B cell (primary cell): ENCODE measurements around the gene UNC13C. TPM values are rescaled to one million over a fixed set of nuclear protein-coding genes. Genes with fewer than 3 reads are reported as not detected.

Source experiments
- ATAC-seq: fragments of 200-7000 bp; cut with Tn5 transposase; one replicate; pipeline ENCODE4 v1.10.0; 2021; ENCODE audit warnings: low read depth, mild to moderate bottlenecking, moderate number of reproducible peaks, moderate library complexity
- CTCF ChIA-PET: fragments of 350-600 bp; sonication (Branson Sonifier 250); formaldehyde crosslinking; loops from one replicate; lab custom pipeline; 2021; ENCODE audit warnings: antibody characterized with exemption, inconsistent platforms; lab: Charles Lee
- POLR2A ChIA-PET: fragments of 350-600 bp; sonication (Branson Sonifier 250); formaldehyde crosslinking; loops from one replicate; lab custom pipeline; 2021; ENCODE audit warnings: antibody characterized with exemption; lab: Charles Lee
- DNase-seq: peaks from one replicate; pipeline ENCODE4 v3.0.0; 2013
- H2AFZ ChIP-seq: 2 replicates; pipeline ENCODE4 v1.6.1; 2012; ENCODE audit warnings: mild to moderate bottlenecking, low read depth, low read length; ENCODE audit not compliant: insufficient read depth, poor library complexity, severe bottlenecking
- H3K27ac ChIP-seq, 2 donors: 1 replicate in 1 of 2; 2 replicates in 1 of 2; pipeline ENCODE4 v1.5.1; 2012 to 2013; ENCODE audit warnings: low read length in 2 of 2, mild to moderate bottlenecking in 2 of 2, moderate library complexity in 1 of 2
- H3K27me3 ChIP-seq, 4 experiments: fragments of 200-600 bp in 1 of 4; sonication (generic) in 1 of 4; replicated peaks in 1 of 4; 1 replicate in 2 of 4; 2 replicates in 2 of 4; pipeline versions ENCODE4 v1.6.1 to v1.7.0; 2013 to 2016; ENCODE audit warnings: low read length in 3 of 4, mild to moderate bottlenecking in 2 of 4, mixed read lengths in 1 of 4, moderate library complexity in 1 of 4; ENCODE audit not compliant: insufficient read depth in 4 of 4, control insufficient read depth in 3 of 4; ENCODE audit errors: control extremely low read depth in 1 of 4
- H3K36me3 ChIP-seq, 2 experiments: replicated peaks in 1 of 2; 1 replicate in 1 of 2; 2 replicates in 1 of 2; pipeline versions ENCODE4 v1.6.1 to v1.7.1; 2013; ENCODE audit warnings: low read length in 1 of 2; ENCODE audit not compliant: insufficient read depth in 2 of 2, control insufficient read depth in 1 of 2; ENCODE audit errors: control extremely low read depth in 1 of 2, extremely low read depth in 1 of 2
- H3K4me1 ChIP-seq, 2 donors: fragments of 200-600 bp in 1 of 2; sonication (generic) in 1 of 2; 1 replicate in 1 of 2; 2 replicates in 1 of 2; pipeline versions ENCODE4 v1.5.1 to v1.6.1; 2013 to 2017; ENCODE audit warnings: low read length in 2 of 2; ENCODE audit not compliant: control insufficient read depth in 2 of 2, insufficient read depth in 2 of 2
- H3K4me2 ChIP-seq: replicated peaks from 2 replicates; pipeline ENCODE3; 2012; ENCODE audit warnings: mild to moderate bottlenecking, low read depth, low read length; ENCODE audit not compliant: poor library complexity, severe bottlenecking
- H3K4me3 ChIP-seq, 5 experiments: fragments of 200-600 bp in 1 of 5; sonication (generic) in 1 of 5; 1 replicate in 3 of 5; 2 replicates in 2 of 5; pipeline versions ENCODE4 v1.5.1 to v1.7.0; 2011 to 2016; ENCODE audit warnings: low read length in 4 of 5, mild to moderate bottlenecking in 4 of 5, low read depth in 2 of 5, control low read depth in 1 of 5, moderate library complexity in 1 of 5; ENCODE audit not compliant: insufficient read depth in 1 of 5; ENCODE audit errors: control extremely low read depth in 1 of 5, extremely low read depth in 1 of 5
- H3K79me2 ChIP-seq: fragments of 200-600 bp; sonication (generic); one replicate; pipeline ENCODE4 v1.6.0; 2016; ENCODE audit warnings: low read length; ENCODE audit not compliant: control insufficient read depth, insufficient read depth
- H3K9ac ChIP-seq: fragments of 200-600 bp; sonication (generic); 2 replicates; pipeline ENCODE4 v1.6.1; 2017; ENCODE audit warnings: mild to moderate bottlenecking, low read length, moderate library complexity
- H3K9me3 ChIP-seq, 3 donors: one replicate each; pipeline versions ENCODE4 v1.6.1 to v1.7.1; 2013; ENCODE audit warnings: low read length in 2 of 3; ENCODE audit not compliant: control insufficient read depth in 2 of 3, insufficient read depth in 1 of 3; ENCODE audit errors: control extremely low read depth in 1 of 3
- H4K20me1 ChIP-seq: 2 replicates; pipeline ENCODE4 v1.6.0; 2012; ENCODE audit warnings: mild to moderate bottlenecking, low read length; ENCODE audit not compliant: insufficient read depth, control insufficient read depth, poor library complexity, severe bottlenecking
- H3K27ac Mint-ChIP-seq: one replicate; pipeline ENCODE4 v1.8.0; 2021; ENCODE audit warnings: mixed read lengths
- H3K27me3 Mint-ChIP-seq: one replicate; pipeline ENCODE4 v1.8.0; 2021; ENCODE audit warnings: mixed read lengths
- H3K4me1 Mint-ChIP-seq: one replicate; pipeline ENCODE4 v1.8.0; 2021; ENCODE audit warnings: mixed read lengths
- H3K4me3 Mint-ChIP-seq: one replicate; pipeline ENCODE4 v1.8.0; 2021; ENCODE audit warnings: mixed read lengths
- H3K9me3 Mint-ChIP-seq: one replicate; pipeline ENCODE4 v1.8.0; 2022; ENCODE audit warnings: mixed read lengths; ENCODE audit not compliant: insufficient read depth
- CTCF ChIP-seq: fragments of 200-600 bp; IDR thresholded peaks from one replicate; pipeline ENCODE4 v1.8.0; 2022; ENCODE audit warnings: antibody characterized with exemption, mild to moderate bottlenecking
- EZH2 ChIP-seq: IDR thresholded peaks from 2 replicates; pipeline ENCODE4 v1.6.1; 2012; ENCODE audit warnings: borderline replicate concordance, low read depth, mild to moderate bottlenecking, moderate library complexity, low read length; ENCODE audit not compliant: insufficient read depth, poor library complexity, severe bottlenecking
- WGBS: methylation state at CpG from one replicate; pipeline ENCODE4 v1.1.5; 2013; ENCODE audit warnings: missing lambda C conversion rate; ENCODE audit not compliant: insufficient coverage; 5-methylcytosine and 5-hydroxymethylcytosine counted together
- intact Hi-C: fragments of 100-400 bp; cut with micrococcal nuclease; formaldehyde crosslinking; loops from one replicate; pipeline ENCODE4 v1.10.0; 2022
- polyA plus RNA-seq: library from polyadenylated mRNA; depleted of rRNA; stranded (reverse); fragments of >200 nt; gene quantifications from 2 replicates; pipeline ENCODE4 v1.2.3, GENCODE V29; 2012
- total RNA-seq, 2 donors: library from RNA; stranded (reverse); fragments of 120-200 nt in 1 of 2; gene quantifications; 1 replicate in 1 of 2; 2 replicates in 1 of 2; pipeline versions ENCODE4 v1.2.3 to v1.2.4, GENCODE V29; 2013 to 2022

UNC13C gene
- total and polyA plus RNA-seq, 2 donors (not counting 1 experiment from before 2014, with no cell fraction given) = not detected

DNA sequence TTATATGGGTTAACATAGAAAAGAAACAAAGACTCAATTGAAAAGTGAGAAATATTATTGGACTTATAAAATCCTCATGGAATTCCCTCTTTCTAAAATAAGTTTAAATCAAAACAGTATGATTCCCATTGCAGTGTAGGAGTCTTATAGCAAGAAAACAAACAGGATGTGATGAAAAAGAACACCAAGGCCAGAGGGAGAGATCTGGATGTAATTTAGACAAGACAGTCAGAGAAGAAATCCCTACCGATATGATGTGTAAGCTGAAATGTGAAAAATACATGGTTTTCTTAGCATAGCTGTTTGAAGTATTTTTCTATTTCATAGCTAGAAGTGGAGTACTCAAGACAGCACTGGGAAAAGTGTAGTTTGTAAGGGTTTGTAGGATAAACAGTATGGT, 697.0 kb downstream of the UNC13C start:
- H3K79me2 ChIP-seq = no peaks in the 10 kb centered on the region
- ATAC-seq (no peak), DNase-seq (no peak)
- H3K4me1 ChIP-seq = no peaks in the 10 kb centered on the region
- TF ChIP-seq CTCF (no peak), EZH2 (no peak)
- H3K9me3 Mint-ChIP-seq = peaks cover 13% of the 10 kb centered on the region
- H3K4me3 Mint-ChIP-seq = no peak overlapping the region
- no peaks in the 10 kb centered on the region for H3K27me3 ChIP-seq
- intact Hi-C loops = no loop called here
- peaks cover 0 to 8% (median 0%) of the 10 kb centered on the region in 3 donors for H3K9me3 ChIP-seq
- H4K20me1 ChIP-seq = no peaks in the 10 kb centered on the region
- no peak overlapping the region for H3K27ac Mint-ChIP-seq
- no peaks in the 10 kb centered on the region for H3K27me3 Mint-ChIP-seq
- H3K4me2 ChIP-seq = no peak overlapping the region
- 89% methylated on average over 1 of the region's 1 CpG for WGBS
- no peak overlapping the region for H2AFZ ChIP-seq
- H3K4me3 ChIP-seq = no peak overlapping the region
- H3K9ac ChIP-seq = no peak overlapping the region
- no peaks in the 10 kb centered on the region for H3K4me1 Mint-ChIP-seq
- no peak overlapping the region for H3K27ac ChIP-seq
- H3K36me3 ChIP-seq = no peaks in the 10 kb centered on the region
- ChIA-PET POLR2A (no interaction called here), CTCF (no interaction called here)

GRCh38 chr15:54681584-54681983, 703.3 kb downstream of the UNC13C start:
- no peak for ATAC-seq

More at GRCh38 chr15:54681584-54681983, 703.3 kb downstream of the UNC13C start:
- Histone ChIP-seq H3K27me3 (no peaks in the 10 kb centered on the region), H3K36me3 (no peaks in the 10 kb centered on the region), H3K4me2 (no peak overlapping the region), H3K4me3 (no peak overlapping the region), H3K79me2 (no peaks in the 10 kb centered on the region), H3K4me1 (no peaks in the 10 kb centered on the region), H4K20me1 (no peaks in the 10 kb centered on the region), H2AFZ (no peak overlapping the region), H3K9ac (no peak overlapping the region), H3K9me3 (no peaks in the 10 kb centered on the region), H3K27ac (no peak overlapping the region)
- Mint-ChIP-seq H3K27ac (no peak overlapping the region), H3K4me3 (no peak overlapping the region), H3K4me1 (no peaks in the 10 kb centered on the region), H3K9me3 (no peaks in the 10 kb centered on the region), H3K27me3 (no peaks in the 10 kb centered on the region)
- intact Hi-C loops = no loop called here
- ChIA-PET CTCF (no interaction called here), POLR2A (no interaction called here)
- WGBS = no CpG with 5 or more reads among the region's 2 CpGs
- no peak for TF ChIP-seq EZH2
- no peak for TF ChIP-seq CTCF
- DNase-seq = no peak

Other genes starting within 250 kb of the UNC13C start
- not detected in 2 replicates for gene WDR72, start 218.8 kb upstream of the UNC13C start, total RNA-seq
- not detected in 2 replicates for gene WDR72, start 218.8 kb upstream of the UNC13C start, polyA plus RNA-seq